Activated T-helper 2 cell treated with anti-CD3 and anti-CD28 coated beads, Interferon-gamma antibody, Interleukin-2, Interleukin-4, amounts not matched to agents 10 μg/mL and 5 μg/mL and 100 μg/mL, durations not matched to agents 14 hours and 24 hours and 36 hours (primary cell): ENCODE measurements around the gene GNAT1. TPM values are rescaled to one million over a fixed set of nuclear protein-coding genes. Genes with fewer than 3 reads are reported as not detected.

Experiments
- DNase-seq: peaks from one replicate; pipeline ENCODE4 v3.0.0; 2021; ENCODE audit warnings: low spot score
- H3K27ac Mint-ChIP-seq: one replicate; pipeline ENCODE4 v1.8.0; 2021; ENCODE audit warnings: mixed read lengths
- H3K27me3 Mint-ChIP-seq: one replicate; pipeline ENCODE4 v1.8.0; 2021; ENCODE audit warnings: low read depth, mixed read lengths
- H3K36me3 Mint-ChIP-seq: one replicate; pipeline ENCODE4 v1.8.0; 2021; ENCODE audit warnings: low read depth, mixed read lengths
- H3K4me1 Mint-ChIP-seq: one replicate; pipeline ENCODE4 v1.8.0; 2021; ENCODE audit warnings: low read depth, mixed read lengths
- H3K4me3 Mint-ChIP-seq: one replicate; pipeline ENCODE4 v1.8.0; 2021; ENCODE audit warnings: low read depth, mild to moderate bottlenecking, moderate library complexity, mixed read lengths
- H3K9me3 Mint-ChIP-seq: one replicate; pipeline ENCODE4 v1.8.0; 2021; ENCODE audit warnings: mixed read lengths
- intact Hi-C: fragments of 100-400 bp; cut with micrococcal nuclease; formaldehyde crosslinking; loops from one replicate; pipeline ENCODE4 v1.15.1; 2023
- total RNA-seq: library from RNA; stranded (reverse); gene quantifications from 2 replicates; pipeline ENCODE4 v1.2.3, GENCODE V29; 2022

GNAT1 gene
- total RNA-seq, 1 donor from 2014 or later: not detected

DNA sequence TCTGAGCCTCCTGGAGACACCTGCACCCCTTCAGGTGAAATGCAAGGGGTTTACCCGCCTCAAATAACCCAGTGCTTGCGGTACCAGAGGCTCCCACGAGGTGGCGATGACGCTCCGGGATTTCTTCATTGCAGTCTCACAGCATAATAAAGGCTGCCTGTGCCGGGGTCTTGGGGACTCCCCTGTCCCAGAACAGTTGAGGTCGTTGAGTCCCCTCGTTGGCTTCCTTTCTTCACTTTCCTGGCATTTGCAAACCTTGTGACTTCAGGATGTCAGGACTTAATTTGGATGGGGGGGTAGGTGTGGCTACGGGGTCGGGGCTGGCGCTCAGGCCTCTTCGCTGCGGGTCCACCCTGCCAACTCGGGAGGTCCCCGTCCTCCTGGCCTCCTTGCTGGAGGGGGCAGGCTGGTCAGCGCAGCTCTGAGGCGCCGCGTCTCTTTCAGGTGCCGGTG is 1.3 kb downstream of the GNAT1 start:
- Mint-ChIP-seq H3K9me3 (no peaks in the 10 kb centered on the region), H3K36me3 (no peaks in the 10 kb centered on the region), H3K4me1 (peaks cover 2% of the 10 kb centered on the region), H3K27me3 (peaks cover 20% of the 10 kb centered on the region), H3K4me3 (no peak overlapping the region), H3K27ac (no peak overlapping the region)
- intact Hi-C loops: loop anchor here (1.0 to 10.0 kb wide), 3 partner anchors 34 to 352 kb away; no protein-coding TSS in a partner anchor
- peak; percentile 75 for DNase-seq

DNA sequence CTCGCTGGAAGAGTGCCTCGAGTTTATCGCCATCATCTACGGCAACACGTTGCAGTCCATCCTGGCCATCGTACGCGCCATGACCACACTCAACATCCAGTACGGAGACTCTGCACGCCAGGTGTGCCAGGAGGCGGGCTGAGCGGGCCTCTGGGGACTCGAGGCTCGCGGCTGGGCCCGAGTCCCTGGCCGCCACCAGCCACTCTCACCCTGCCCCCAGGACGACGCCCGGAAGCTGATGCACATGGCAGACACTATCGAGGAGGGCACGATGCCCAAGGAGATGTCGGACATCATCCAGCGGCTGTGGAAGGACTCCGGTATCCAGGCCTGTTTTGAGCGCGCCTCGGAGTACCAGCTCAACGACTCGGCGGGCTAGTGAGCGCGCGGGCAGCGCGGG is 1.9 kb downstream of the GNAT1 start:
- DNase-seq: no peak
- Mint-ChIP-seq H3K36me3 (no peaks in the 10 kb centered on the region), H3K9me3 (no peaks in the 10 kb centered on the region), H3K4me1 (peaks cover 2% of the 10 kb centered on the region), H3K27me3 (peaks cover 20% of the 10 kb centered on the region), H3K27ac (no peak overlapping the region), H3K4me3 (no peak overlapping the region)
- intact Hi-C loops: loop anchor here (10.0 kb wide), 1 partner anchor 352 kb away; no protein-coding TSS in a partner anchor

DNA sequence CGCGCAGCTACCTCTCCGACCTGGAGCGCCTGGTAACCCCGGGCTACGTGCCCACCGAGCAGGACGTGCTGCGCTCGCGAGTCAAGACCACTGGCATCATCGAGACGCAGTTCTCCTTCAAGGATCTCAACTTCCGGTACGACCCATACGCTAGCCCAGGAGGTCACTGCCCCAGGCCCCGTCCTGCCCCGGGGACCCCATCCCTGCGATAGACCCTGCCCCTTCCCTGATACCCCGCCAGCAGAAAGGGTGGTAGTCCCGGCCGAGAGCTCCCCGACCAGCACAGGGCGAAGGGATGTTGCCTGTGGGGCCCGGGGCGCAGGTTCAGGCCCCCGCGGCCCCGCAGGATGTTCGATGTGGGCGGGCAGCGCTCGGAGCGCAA is 2.3 kb downstream of the GNAT1 start:
- Mint-ChIP-seq H3K27ac (no peak overlapping the region), H3K36me3 (no peaks in the 10 kb centered on the region), H3K4me3 (no peak overlapping the region), H3K9me3 (no peaks in the 10 kb centered on the region), H3K4me1 (peaks cover 2% of the 10 kb centered on the region), H3K27me3 (peaks cover 20% of the 10 kb centered on the region)
- DNase-seq: no peak
- intact Hi-C loops: loop anchor here (1.0 to 10.0 kb wide), 2 partner anchors 81 to 351 kb away; no protein-coding TSS in a partner anchor

GRCh38 chr3:50194128-50194902 is 2.9 kb downstream of the GNAT1 start:
- H3K27ac Mint-ChIP-seq: no peak overlapping the region
- intact Hi-C loops: loop anchor here (1.0 to 10.0 kb wide), 2 partner anchors 80 to 350 kb away; no protein-coding TSS in a partner anchor
- H3K27me3 Mint-ChIP-seq: peaks cover 22% of the 10 kb centered on the region
- H3K9me3 Mint-ChIP-seq: no peaks in the 10 kb centered on the region
- H3K4me1 Mint-ChIP-seq: peaks cover 2% of the 10 kb centered on the region
- peak; percentile 73 for DNase-seq
- H3K4me3 Mint-ChIP-seq: no peak overlapping the region
- no peaks in the 10 kb centered on the region for H3K36me3 Mint-ChIP-seq

GRCh38 chr3:50194903-50195500 is 3.6 kb downstream of the GNAT1 start:
- Mint-ChIP-seq H3K36me3 (no peaks in the 10 kb centered on the region), H3K4me1 (peaks cover 2% of the 10 kb centered on the region), H3K9me3 (no peaks in the 10 kb centered on the region), H3K4me3 (no peak overlapping the region), H3K27ac (no peak overlapping the region), H3K27me3 (peaks cover 22% of the 10 kb centered on the region)
- DNase-seq: no peak
- intact Hi-C loops: loop anchor here (1.0 to 10.0 kb wide), 2 partner anchors 79 to 350 kb away; no protein-coding TSS in a partner anchor

GRCh38 chr3:50195501-50196252 is 4.3 kb downstream of the GNAT1 start:
- Mint-ChIP-seq H3K4me3 (no peak overlapping the region), H3K27ac (no peak overlapping the region), H3K27me3 (peaks cover 22% of the 10 kb centered on the region), H3K9me3 (no peaks in the 10 kb centered on the region), H3K36me3 (no peaks in the 10 kb centered on the region), H3K4me1 (peaks cover 2% of the 10 kb centered on the region)
- intact Hi-C loops: loop anchor here (10.0 kb wide), 1 partner anchor 349 kb away; no protein-coding TSS in a partner anchor
- DNase-seq: no peak

- no peak for DNase-seq
- peaks cover 2% of the 10 kb centered on the region for H3K4me1 Mint-ChIP-seq
- no peaks in the 10 kb centered on the region for H3K36me3 Mint-ChIP-seq
- no peak overlapping the region for H3K4me3 Mint-ChIP-seq
- no peaks in the 10 kb centered on the region for H3K9me3 Mint-ChIP-seq
- H3K27ac Mint-ChIP-seq: no peak overlapping the region
- intact Hi-C loops: loop anchor here (10.0 kb wide), 1 partner anchor 348 kb away; no protein-coding TSS in a partner anchor
- peaks cover 24% of the 10 kb centered on the region for H3K27me3 Mint-ChIP-seq
Observed at GRCh38 chr3:50196253-50196801, 4.9 kb downstream of the GNAT1 start.

DNA sequence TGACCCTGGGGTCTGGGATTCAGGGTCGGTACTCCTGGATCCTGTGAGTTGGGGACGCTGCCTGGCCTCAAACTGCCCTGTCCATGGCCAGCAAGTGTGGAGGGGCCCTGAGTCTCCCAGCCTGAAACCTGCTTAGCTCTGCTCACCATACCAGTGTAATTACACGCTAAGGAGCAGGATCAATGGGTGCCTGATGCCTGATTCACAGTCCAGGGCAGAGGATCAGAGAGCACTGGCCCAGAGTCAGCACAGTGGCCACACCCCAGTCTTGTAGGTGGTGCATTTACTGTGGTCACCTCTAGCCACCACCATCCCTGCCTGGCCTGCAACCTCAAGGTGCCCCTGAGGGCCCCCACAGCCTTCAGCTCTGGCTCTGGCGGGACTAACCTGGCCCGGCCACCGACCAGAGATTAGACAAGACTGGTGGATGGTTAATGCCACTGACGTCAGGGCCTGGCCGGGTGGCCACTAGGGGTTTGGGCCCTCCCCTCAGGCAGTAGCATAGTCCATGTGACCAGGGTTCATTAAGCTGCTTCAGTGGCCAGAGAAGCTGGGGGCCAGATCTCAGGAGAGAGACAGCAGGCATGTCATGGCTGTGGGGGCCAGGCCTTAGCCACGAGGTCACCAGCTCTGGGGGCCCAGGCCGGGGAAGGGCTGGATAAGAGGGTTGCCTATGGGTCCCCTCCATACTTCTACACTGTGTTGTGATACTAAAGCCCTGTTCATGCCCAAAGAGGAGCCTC is 10.3 kb downstream of the GNAT1 start:
- no peak for DNase-seq
- no peak overlapping the region for H3K27ac Mint-ChIP-seq
- peaks cover 31% of the 10 kb centered on the region for H3K27me3 Mint-ChIP-seq
- H3K36me3 Mint-ChIP-seq: no peaks in the 10 kb centered on the region
- H3K9me3 Mint-ChIP-seq: no peaks in the 10 kb centered on the region
- no peak overlapping the region for H3K4me3 Mint-ChIP-seq
- H3K4me1 Mint-ChIP-seq: no peaks in the 10 kb centered on the region
- intact Hi-C loops: no loop called here

DNA sequence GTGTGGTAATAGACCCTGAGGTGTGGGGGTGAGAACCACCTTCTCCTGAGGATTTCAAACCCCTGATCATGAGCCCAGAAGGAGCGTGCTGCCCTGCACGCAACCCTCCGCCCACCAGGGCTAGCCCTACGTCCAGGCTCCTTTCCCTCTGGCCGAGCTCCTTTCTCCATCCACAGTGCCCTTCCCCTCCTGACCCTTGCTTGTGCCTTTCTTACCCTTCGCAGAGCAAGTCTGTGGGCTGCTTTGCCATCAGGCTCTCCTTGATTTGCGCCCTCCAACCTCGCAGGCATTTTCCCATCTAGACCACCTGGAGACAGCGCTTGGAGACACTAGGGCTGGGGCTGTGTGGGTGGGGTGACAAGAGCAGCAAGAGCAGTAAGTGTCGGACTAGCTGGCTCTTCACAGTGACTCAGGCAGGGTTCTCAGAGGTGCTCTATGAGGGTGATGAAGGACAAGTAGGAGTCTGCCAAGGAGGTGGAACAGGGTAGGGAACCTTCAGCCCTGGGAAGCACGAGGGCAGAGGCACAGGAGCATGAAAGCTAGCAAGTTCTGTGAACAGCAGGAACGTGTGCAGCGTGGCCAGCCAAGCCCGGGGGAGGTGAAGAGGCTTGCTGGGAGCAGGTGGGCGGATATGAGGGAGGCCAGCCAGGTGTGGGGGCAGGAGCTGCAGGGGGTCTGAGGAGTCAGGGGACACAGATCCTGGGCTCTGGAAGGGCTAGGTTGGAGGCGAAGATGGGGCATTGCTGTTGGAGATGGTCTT is 11.1 kb downstream of the GNAT1 start:
- H3K9me3 Mint-ChIP-seq: no peaks in the 10 kb centered on the region
- H3K27ac Mint-ChIP-seq: no peak overlapping the region
- H3K4me3 Mint-ChIP-seq: no peak overlapping the region
- DNase-seq: no peak
- no peaks in the 10 kb centered on the region for H3K4me1 Mint-ChIP-seq
- peaks cover 37% of the 10 kb centered on the region for H3K27me3 Mint-ChIP-seq
- intact Hi-C loops: no loop called here
- H3K36me3 Mint-ChIP-seq: no peaks in the 10 kb centered on the region

DNA sequence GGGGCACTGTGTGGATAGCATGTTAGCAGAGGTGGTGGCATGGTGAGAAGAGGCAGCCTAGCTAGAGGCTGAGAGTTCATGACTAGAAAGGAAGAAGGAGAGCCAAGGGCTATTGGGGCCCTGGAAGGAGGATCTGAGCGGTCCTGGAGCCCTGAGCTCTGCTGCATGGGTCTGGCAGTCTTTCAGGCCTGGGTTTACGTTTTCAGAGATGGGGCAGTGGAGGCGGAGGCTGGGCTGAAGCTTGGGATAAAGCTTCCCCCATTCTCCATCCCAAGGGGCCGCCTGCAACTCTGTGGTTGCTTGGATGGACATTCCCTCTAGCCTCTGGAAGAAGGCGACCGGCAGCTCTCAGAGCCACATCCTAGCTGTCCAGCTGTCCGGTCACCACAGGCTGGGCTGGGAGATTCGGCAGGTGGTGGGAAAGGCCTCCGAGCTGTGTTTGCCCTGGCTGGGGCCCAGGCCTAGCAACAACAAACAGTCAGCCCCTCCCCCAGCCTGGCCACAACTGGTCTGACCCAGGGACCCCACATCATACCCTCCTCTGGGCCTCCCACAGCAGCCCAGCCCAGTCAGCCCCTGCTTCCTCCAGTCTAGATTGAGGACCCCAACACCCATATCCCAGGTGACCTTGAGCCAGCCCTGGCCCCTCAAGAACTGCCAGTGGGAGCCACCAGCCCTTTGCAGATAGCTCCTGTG is 11.9 kb downstream of the GNAT1 start:
- intact Hi-C loops: no loop called here
- no peaks in the 10 kb centered on the region for H3K9me3 Mint-ChIP-seq
- no peak for DNase-seq
- H3K36me3 Mint-ChIP-seq: no peaks in the 10 kb centered on the region
- H3K4me1 Mint-ChIP-seq: no peaks in the 10 kb centered on the region
- no peak overlapping the region for H3K27ac Mint-ChIP-seq
- H3K27me3 Mint-ChIP-seq: peaks cover 38% of the 10 kb centered on the region
- H3K4me3 Mint-ChIP-seq: no peak overlapping the region
